Uterine smooth muscle cell (primary cell): ENCODE measurements around the gene INSYN1. TPM values are rescaled to one million over a fixed set of nuclear protein-coding genes. Genes with fewer than 3 reads are reported as not detected.

Source experiments
- total RNA-seq: library from RNA; depleted of rRNA; stranded (reverse); fragments of >200 nt; gene quantifications from 2 replicates; pipeline ENCODE4 v1.2.3, GENCODE V29; 2014

INSYN1 gene, protein sequence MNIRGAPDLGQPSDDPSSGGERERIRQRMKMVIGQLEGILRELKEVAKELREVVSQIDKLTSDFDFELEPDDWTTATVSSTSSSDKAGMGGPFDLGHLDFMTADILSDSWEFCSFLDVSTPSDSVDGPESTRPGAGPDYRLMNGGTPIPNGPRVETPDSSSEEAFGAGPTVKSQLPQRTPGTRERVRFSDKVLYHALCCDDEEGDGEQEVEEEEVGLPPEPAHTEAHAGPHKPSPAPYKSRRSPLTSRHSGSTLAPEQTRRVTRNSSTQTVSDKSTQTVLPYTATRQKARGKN
- 0.11 and 0.50 TPM in 2 replicates for total RNA-seq

GRCh38 chr15:73753250-73754130, at the start of gene INSYN1:
INSYN1 (minus strand) TSS chr15:73753351; CDS start chr15:73751130, 2,221 bp downstream.

Other genes with a start within 250 kb of the INSYN1 start
- gene NPTN, start 120.0 kb downstream of the INSYN1 start, total RNA-seq, result 142 and 154 TPM in 2 replicates
- 151 and 164 TPM in 2 replicates for gene CD276, start 69.0 kb downstream of the INSYN1 start, total RNA-seq
- gene TBC1D21, start 120.2 kb upstream of the INSYN1 start, total RNA-seq, result not detected in 2 replicates
- 64.3 and 68.5 TPM in 2 replicates for gene LOXL1, start 173.1 kb upstream of the INSYN1 start, total RNA-seq
- gene STOML1, start 238.9 kb upstream of the INSYN1 start, total RNA-seq, result 20.4 and 21.9 TPM in 2 replicates
- gene PML, start 241.4 kb upstream of the INSYN1 start, total RNA-seq, result 25.0 and 27.9 TPM in 2 replicates